HPDE6-E6E7 (cell line): ENCODE data around the gene NEURL2.
A peak's percentile ranks its signal among the peaks of the same experiment; 100 is the strongest.
"Not testable (repeated sequence)": the region's sequence is repeated elsewhere in the genome, so short reads cannot be mapped to it uniquely, and the experiment has no call there.

Experiments
- DNase-seq: peaks from one replicate; pipeline ENCODE4 v3.0.0; 2011; ENCODE audit warnings: missing footprints; ENCODE audit errors: extremely low spot score

Gene NEURL2

GRCh38 chr20:45890985-45891983 is at the start of gene NEURL2, which contains the start of gene CTSA:
Gene NEURL2, minus strand, starts transcription at chr20:45891208. Its CDS starts 217 bp downstream, at chr20:45890991.
Gene CTSA, plus strand, starts transcription at chr20:45891335. Its CDS starts 234 bp downstream, at chr20:45891569.
- DNase-seq = peak; percentile 100

GRCh38 chr20:45940469-45940868 is 49.5 kb upstream of the NEURL2 start:
- no peak for DNase-seq

GRCh38 chr20:45940053-45940452 is 49.0 kb upstream of the NEURL2 start:
- DNase-seq = no peak

- DNase-seq = no peak
Observed at GRCh38 chr20:45938727-45939438, 47.9 kb upstream of the NEURL2 start.

- no peak for DNase-seq
Observed at GRCh38 chr20:45937765-45938164, 46.8 kb upstream of the NEURL2 start.

- no peak for DNase-seq
Observed at GRCh38 chr20:45935416-45936046, 44.5 kb upstream of the NEURL2 start.

- peak; percentile 100 for DNase-seq
Observed at GRCh38 chr20:45934586-45935415, 43.8 kb upstream of the NEURL2 start, which contains the start of gene PCIF1. Gene PCIF1, plus strand, starts transcription at chr20:45934683. Its CDS starts 4,317 bp downstream, at chr20:45939000.

- DNase-seq = no peak
Observed at GRCh38 chr20:45934046-45934585, 43.1 kb upstream of the NEURL2 start.

- DNase-seq = peak; percentile 97
Observed at GRCh38 chr20:45933266-45934045, 42.4 kb upstream of the NEURL2 start.

- DNase-seq = not testable (repeated sequence)
Observed at GRCh38 chr20:45931680-45932079, 40.7 kb upstream of the NEURL2 start.

- no peak for DNase-seq
Observed at GRCh38 chr20:45927071-45927878, 36.3 kb upstream of the NEURL2 start.

- no peak for DNase-seq
Observed at GRCh38 chr20:45926731-45927070, 35.7 kb upstream of the NEURL2 start.

GRCh38 chr20:45925821-45926506 is 35.0 kb upstream of the NEURL2 start:
- DNase-seq = no peak

- no peak for DNase-seq
Observed at GRCh38 chr20:45924391-45925261, 33.6 kb upstream of the NEURL2 start.

- DNase-seq = no peak
Observed at GRCh38 chr20:45921337-45922189, 30.6 kb upstream of the NEURL2 start.

GRCh38 chr20:45920462-45921336 is 29.7 kb upstream of the NEURL2 start:
- no peak for DNase-seq
